Right atrium auricular region (tissue), 2 donors: Measurements from ENCODE around the gene ARHGEF25. TPM values are rescaled to one million over a fixed set of nuclear protein-coding genes. Genes with fewer than 3 reads are reported as not detected.

ENCODE experiments used
- DNase-seq: peaks from one replicate; pipeline ENCODE4 v3.0.0-alpha.2; 2019; ENCODE audit warnings: low spot score
- H3K27ac ChIP-seq, 2 donors: fragments of 200-600 bp; sonication (generic); 1 replicate in 1 of 2; 2 replicates in 1 of 2; pipeline ENCODE4 v1.5.1; 2016 to 2019
- H3K27me3 ChIP-seq, 2 donors: fragments of 200-600 bp; sonication (generic); one replicate each; pipeline versions ENCODE4 v1.5.1 to v1.6.0; 2017 to 2019
- H3K36me3 ChIP-seq: fragments of 200-600 bp; sonication (generic); one replicate; pipeline ENCODE4 v1.5.1; 2016
- H3K4me1 ChIP-seq, 2 donors: fragments of 200-600 bp; sonication (generic); one replicate each; pipeline versions ENCODE4 v1.5.1 to v1.6.0; 2017 to 2019
- H3K4me3 ChIP-seq, 2 donors: fragments of 200-600 bp; sonication (generic); 1 replicate in 1 of 2; 2 replicates in 1 of 2; pipeline ENCODE4 v1.5.1; 2017 to 2019; ENCODE audit warnings: mild to moderate bottlenecking in 1 of 2, moderate library complexity in 1 of 2
- H3K9me3 ChIP-seq, 2 donors: fragments of 200-600 bp; sonication (generic); one replicate each; pipeline ENCODE4 v1.5.1; 2019
- total RNA-seq, 2 donors: library from RNA; depleted of rRNA; stranded (reverse); fragments of >200 nt; gene quantifications; one replicate each; pipeline ENCODE4 v1.1.0, GENCODE V29; 2016
- TF ChIP-seq, protein P1 (sequence below), 2 donors: fragments of 200-600 bp; sonication (generic); IDR thresholded peaks; one replicate each; pipeline ENCODE4 v1.5.1; 2019; ENCODE audit warnings: antibody characterized with exemption in 2 of 2

Gene ARHGEF25
- total RNA-seq, 2 donors from 2014 or later = 7.4 to 11.0 TPM

DNA sequence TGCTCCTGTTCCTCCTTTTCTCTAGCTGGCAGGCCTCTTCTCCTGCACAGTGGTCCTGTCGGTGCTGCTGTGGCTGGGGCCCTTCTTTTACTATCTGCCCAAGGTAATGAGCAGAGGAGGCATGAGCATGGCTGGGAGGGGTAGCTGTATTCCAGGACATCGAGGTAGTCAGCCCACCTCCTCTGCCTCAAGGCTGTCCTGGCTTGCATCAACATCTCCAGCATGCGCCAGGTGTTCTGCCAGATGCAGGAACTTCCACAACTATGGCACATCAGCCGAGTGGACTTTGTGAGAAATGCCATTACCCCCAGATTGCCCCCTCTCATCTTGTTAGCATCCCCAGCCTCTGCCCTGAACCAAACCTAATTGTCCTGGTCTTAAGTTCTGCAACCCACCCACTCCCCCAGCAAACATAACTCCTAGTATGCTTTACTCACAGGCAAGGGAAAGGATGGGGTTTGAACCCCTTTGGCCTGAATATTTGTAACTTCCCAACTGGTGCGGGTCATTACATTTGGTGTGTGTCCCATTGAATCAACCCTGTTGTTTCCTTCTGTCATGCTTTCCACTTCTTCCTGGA, 12.7 kb downstream of the ARHGEF25 start:
- H3K9me3 ChIP-seq = no peaks in the 10 kb centered on the region
- TF ChIP-seq, protein P1, sequence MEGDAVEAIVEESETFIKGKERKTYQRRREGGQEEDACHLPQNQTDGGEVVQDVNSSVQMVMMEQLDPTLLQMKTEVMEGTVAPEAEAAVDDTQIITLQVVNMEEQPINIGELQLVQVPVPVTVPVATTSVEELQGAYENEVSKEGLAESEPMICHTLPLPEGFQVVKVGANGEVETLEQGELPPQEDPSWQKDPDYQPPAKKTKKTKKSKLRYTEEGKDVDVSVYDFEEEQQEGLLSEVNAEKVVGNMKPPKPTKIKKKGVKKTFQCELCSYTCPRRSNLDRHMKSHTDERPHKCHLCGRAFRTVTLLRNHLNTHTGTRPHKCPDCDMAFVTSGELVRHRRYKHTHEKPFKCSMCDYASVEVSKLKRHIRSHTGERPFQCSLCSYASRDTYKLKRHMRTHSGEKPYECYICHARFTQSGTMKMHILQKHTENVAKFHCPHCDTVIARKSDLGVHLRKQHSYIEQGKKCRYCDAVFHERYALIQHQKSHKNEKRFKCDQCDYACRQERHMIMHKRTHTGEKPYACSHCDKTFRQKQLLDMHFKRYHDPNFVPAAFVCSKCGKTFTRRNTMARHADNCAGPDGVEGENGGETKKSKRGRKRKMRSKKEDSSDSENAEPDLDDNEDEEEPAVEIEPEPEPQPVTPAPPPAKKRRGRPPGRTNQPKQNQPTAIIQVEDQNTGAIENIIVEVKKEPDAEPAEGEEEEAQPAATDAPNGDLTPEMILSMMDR (IDR thresholded peaks at IDR 0.05) = no peak
- no peak overlapping the region for H3K27ac ChIP-seq
- no peaks in the 10 kb centered on the region for H3K36me3 ChIP-seq
- DNase-seq = no peak
- H3K4me3 ChIP-seq = no peak overlapping the region
- H3K27me3 ChIP-seq = peaks cover 17 to 18% of the 10 kb centered on the region in 2 donors
- peaks cover 0 to 40% of the 10 kb centered on the region in 2 donors for H3K4me1 ChIP-seq

DNA sequence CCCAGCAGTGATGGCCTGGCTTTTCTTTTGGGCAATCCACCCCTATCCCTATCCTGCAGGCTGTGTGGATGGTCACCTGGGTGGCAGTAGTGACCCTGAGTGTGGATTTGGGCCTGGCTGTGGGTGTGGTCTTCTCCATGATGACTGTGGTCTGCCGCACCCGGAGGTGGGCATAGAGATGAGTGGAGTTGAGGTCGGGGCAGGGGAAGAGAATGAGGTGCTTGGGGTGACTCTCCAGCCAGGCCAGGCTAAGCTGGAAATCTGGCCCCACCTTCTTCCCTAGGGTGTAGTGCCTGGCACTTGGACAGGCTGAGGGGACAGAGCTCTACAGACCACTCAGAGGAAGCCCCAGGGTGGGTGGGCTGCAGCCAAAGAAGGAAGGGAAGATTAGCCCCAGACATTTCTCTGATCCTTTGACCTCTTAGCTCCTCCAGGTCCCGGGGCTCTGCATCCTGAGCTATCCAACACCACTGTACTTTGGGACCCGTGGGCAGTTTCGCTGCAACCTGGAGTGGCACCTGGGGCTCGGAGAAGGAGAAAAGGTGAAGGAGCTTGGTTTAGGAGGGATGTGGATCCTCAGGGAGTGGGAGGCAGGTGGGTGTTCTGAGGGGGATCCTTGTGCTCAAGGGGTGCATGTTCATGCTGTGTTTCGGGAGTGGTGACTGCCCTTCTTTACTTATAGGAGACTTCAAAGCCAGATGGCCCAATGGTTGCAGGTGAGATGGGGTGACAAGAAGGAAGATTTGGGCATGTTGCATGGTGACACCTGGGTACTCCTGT, 13.4 kb downstream of the ARHGEF25 start:
- Histone ChIP-seq H3K4me3 (no peak overlapping the region), H3K36me3 (no peaks in the 10 kb centered on the region), H3K27me3 (peaks cover 17 to 18% of the 10 kb centered on the region in 2 donors), H3K4me1 (peaks cover 0 to 33% of the 10 kb centered on the region in 2 donors), H3K9me3 (no peaks in the 10 kb centered on the region), H3K27ac (no peak overlapping the region)
- TF ChIP-seq, protein P1 (IDR thresholded peaks at IDR 0.05) = no peak
- DNase-seq = no peak

DNA sequence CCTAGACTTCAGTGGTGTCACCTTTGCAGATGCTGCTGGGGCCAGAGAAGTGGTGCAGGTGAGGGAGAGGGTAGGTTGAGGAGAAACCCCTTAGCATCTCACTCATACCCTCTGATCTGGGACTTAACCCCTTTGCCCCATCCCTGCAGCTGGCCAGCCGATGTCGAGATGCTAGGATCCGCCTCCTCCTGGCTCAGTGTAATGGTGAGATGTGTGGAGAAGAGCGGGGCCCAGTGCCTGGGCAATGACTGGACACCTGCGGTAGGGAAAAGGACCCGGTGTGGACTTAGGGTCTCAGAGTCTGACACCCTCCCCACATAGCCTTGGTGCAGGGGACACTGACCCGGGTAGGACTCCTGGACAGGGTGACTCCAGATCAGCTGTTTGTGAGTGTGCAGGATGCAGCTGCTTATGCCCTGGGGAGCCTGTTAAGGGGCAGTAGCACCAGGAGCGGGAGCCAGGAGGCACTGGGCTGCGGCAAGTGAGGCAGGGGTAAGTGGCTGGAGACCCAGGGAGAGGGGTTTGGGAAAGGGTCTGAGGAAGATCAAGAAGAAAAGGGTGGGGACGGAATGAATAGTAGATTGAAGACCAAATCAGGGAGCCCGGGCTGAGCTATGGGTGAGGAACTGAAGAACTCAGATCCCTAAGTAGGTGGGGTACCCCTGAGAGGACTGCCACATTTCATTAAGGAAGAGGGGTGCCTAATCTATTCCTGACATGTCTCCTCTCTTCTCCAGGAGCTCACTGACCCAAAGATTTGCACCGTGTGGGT, 14.2 kb downstream of the ARHGEF25 start:
- peaks cover 0 to 26% of the 10 kb centered on the region in 2 donors for H3K4me1 ChIP-seq
- peaks cover 16 to 18% of the 10 kb centered on the region in 2 donors for H3K27me3 ChIP-seq
- TF ChIP-seq, protein P1 (IDR thresholded peaks at IDR 0.05) = no peak

DNA sequence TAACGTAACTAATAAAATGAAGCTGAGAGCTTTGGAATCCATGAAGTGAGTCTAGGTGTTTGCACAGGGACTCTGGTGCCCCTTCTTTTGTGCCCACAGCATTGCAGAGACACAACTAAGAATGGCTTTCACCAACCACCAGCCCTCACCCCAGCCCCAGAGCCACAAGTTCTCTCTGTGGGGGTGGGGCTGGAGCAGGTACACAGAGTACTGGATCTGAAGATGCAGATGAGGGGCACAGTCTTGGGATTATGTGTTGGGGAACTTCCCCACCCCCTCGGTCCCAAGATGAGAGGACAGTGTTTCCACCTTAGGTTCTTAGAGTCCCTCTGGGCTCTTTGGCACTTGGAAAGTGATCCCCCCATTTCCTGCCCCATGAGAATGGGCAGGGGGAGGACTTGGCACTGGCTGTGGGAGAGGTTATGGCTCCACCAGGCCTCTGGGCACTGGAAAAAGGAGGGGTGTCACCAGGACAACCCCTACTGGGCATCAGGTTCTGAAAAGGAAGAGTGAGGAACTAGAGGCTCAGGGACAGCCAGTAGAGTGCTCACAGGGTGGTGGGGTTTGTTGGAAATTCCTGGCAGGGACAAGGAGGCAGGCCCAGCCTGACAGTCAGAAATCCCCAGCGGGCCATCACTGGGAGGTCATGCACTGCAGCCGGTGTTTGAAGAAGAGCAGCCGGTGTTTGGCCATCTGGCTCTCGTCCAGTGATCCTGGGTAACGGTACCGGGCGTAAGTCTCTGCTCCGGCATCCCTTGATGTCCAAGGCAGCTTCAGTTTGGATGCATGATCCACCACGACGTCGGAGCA, 15.1 kb downstream of the ARHGEF25 start:
- peaks cover 7 to 12% of the 10 kb centered on the region in 2 donors for H3K27me3 ChIP-seq
- no peak overlapping the region for H3K4me3 ChIP-seq
- no peak for DNase-seq

More for the DNA sequence above, 14.2 kb downstream of the ARHGEF25 start:
- H3K27ac ChIP-seq = no peak overlapping the region
- H3K36me3 ChIP-seq = no peaks in the 10 kb centered on the region
- no peak overlapping the region for H3K4me3 ChIP-seq
- no peaks in the 10 kb centered on the region for H3K9me3 ChIP-seq
- DNase-seq = no peak

More for the DNA sequence above, 15.1 kb downstream of the ARHGEF25 start:
- no peak overlapping the region for H3K27ac ChIP-seq
- TF ChIP-seq, protein P1 (IDR thresholded peaks at IDR 0.05) = no peak
- H3K9me3 ChIP-seq = no peaks in the 10 kb centered on the region
- no peaks in the 10 kb centered on the region for H3K36me3 ChIP-seq
- peaks cover 0 to 18% of the 10 kb centered on the region in 2 donors for H3K4me1 ChIP-seq
